Measurements from ENCODE around the gene TRIM8. TPM values are rescaled to one million over a fixed set of nuclear protein-coding genes. Genes with fewer than 3 reads are reported as not detected.

The TRIM8 gene
- total RNA-seq, 3 donors from 2014 or later (not counting 1 experiment from before 2014, with no cell fraction given), result 81.9 to 87.8 (median 86.2) TPM

DNA sequence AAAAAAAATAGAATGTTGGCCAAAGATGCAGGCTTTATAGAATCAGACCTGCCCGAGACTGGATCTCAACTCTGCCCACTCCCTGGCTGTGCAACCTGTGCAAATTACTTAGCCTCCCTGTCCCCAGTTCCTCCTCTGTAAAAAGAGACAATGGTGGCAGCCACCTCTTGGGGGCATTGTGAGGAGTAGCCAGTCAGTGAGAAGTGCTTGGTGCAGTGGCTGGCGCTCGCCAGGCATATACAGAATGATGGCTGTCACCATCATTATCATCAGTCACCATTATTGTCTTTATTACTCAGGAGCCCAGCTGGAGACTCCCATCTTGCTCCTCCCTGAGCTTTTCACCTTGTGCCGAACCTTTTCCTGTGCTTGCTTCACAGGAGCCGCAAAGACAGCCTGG lies 29.4 kb upstream of the TRIM8 start:
- H3K9me3 Mint-ChIP-seq, result no peaks in the 10 kb centered on the region
- no peaks in the 10 kb centered on the region for H3K9me3 ChIP-seq (ENCODE audit: control insufficient read depth, insufficient read depth, low read length)
- H3K4me3 Mint-ChIP-seq, result no peak overlapping the region
- TF ChIP-seq, protein P1, sequence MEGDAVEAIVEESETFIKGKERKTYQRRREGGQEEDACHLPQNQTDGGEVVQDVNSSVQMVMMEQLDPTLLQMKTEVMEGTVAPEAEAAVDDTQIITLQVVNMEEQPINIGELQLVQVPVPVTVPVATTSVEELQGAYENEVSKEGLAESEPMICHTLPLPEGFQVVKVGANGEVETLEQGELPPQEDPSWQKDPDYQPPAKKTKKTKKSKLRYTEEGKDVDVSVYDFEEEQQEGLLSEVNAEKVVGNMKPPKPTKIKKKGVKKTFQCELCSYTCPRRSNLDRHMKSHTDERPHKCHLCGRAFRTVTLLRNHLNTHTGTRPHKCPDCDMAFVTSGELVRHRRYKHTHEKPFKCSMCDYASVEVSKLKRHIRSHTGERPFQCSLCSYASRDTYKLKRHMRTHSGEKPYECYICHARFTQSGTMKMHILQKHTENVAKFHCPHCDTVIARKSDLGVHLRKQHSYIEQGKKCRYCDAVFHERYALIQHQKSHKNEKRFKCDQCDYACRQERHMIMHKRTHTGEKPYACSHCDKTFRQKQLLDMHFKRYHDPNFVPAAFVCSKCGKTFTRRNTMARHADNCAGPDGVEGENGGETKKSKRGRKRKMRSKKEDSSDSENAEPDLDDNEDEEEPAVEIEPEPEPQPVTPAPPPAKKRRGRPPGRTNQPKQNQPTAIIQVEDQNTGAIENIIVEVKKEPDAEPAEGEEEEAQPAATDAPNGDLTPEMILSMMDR (IDR thresholded peaks at IDR 0.05), result no peak
- no peaks in the 10 kb centered on the region for H3K27me3 Mint-ChIP-seq (ENCODE audit: low read depth in 2 of 2)
- H3K27ac ChIP-seq (ENCODE audit: low read length), result no peak overlapping the region
- no peaks in the 10 kb centered on the region for H3K36me3 Mint-ChIP-seq
- H3K27me3 ChIP-seq (ENCODE audit: control insufficient read depth, insufficient read depth, low read length), result no peaks in the 10 kb centered on the region
- intact Hi-C loops (cut with micrococcal nuclease), result no loop called here
- no peak overlapping the region for H3K27ac Mint-ChIP-seq
- H3K36me3 ChIP-seq (ENCODE audit: control insufficient read depth, insufficient read depth, low read length), result peaks cover 29% of the 10 kb centered on the region
- 92% methylated on average over 5 of the region's 5 CpGs for WGBS (ENCODE audit: insufficient coverage)
- H3K4me3 ChIP-seq (ENCODE audit: low read length), result no peak overlapping the region
- DNase-seq (no peak), ATAC-seq (no peak)
- H3K4me1 Mint-ChIP-seq, result peaks cover 0 to 5% of the 10 kb centered on the region in 2 donors
- H3K4me1 ChIP-seq (ENCODE audit: control insufficient read depth, insufficient read depth, low read length), result peaks cover 11% of the 10 kb centered on the region

- H3K4me1 ChIP-seq (ENCODE audit: control insufficient read depth, insufficient read depth, low read length), result peaks cover 11% of the 10 kb centered on the region
- no peaks in the 10 kb centered on the region for H3K36me3 Mint-ChIP-seq
- peaks cover 29% of the 10 kb centered on the region for H3K36me3 ChIP-seq (ENCODE audit: control insufficient read depth, insufficient read depth, low read length)
- WGBS (ENCODE audit: insufficient coverage), result 85% methylated on average over 7 of the region's 7 CpGs
- H3K4me3 ChIP-seq (ENCODE audit: low read length), result no peak overlapping the region
- no peaks in the 10 kb centered on the region for H3K27me3 Mint-ChIP-seq (ENCODE audit: low read depth in 2 of 2)
- H3K27ac ChIP-seq (ENCODE audit: low read length), result no peak overlapping the region
- no peaks in the 10 kb centered on the region for H3K9me3 ChIP-seq (ENCODE audit: control insufficient read depth, insufficient read depth, low read length)
- DNase-seq, result peak in 1 of 2 donors; percentile 52
- H3K9me3 Mint-ChIP-seq, result no peaks in the 10 kb centered on the region
- intact Hi-C loops (cut with micrococcal nuclease), result no loop called here
- peaks cover 0 to 5% of the 10 kb centered on the region in 2 donors for H3K4me1 Mint-ChIP-seq
- no peaks in the 10 kb centered on the region for H3K27me3 ChIP-seq (ENCODE audit: control insufficient read depth, insufficient read depth, low read length)
- no peak overlapping the region for H3K27ac Mint-ChIP-seq
- H3K4me3 Mint-ChIP-seq, result no peak overlapping the region
- TF ChIP-seq, protein P1 (IDR thresholded peaks at IDR 0.05), result no peak
- no peak for ATAC-seq
Observed at GRCh38 chr10:102615361-102615760, 28.9 kb upstream of the TRIM8 start.

GRCh38 chr10:102616066-102616770 lies 28.1 kb upstream of the TRIM8 start:
- no peak overlapping the region for H3K4me3 ChIP-seq (ENCODE audit: low read length)
- no peaks in the 10 kb centered on the region for H3K36me3 Mint-ChIP-seq
- TF ChIP-seq, protein P1 (IDR thresholded peaks at IDR 0.05), result no peak
- no peaks in the 10 kb centered on the region for H3K9me3 Mint-ChIP-seq
- peaks cover 11% of the 10 kb centered on the region for H3K4me1 ChIP-seq (ENCODE audit: control insufficient read depth, insufficient read depth, low read length)
- peaks cover 31% of the 10 kb centered on the region for H3K36me3 ChIP-seq (ENCODE audit: control insufficient read depth, insufficient read depth, low read length)
- no peaks in the 10 kb centered on the region for H3K27me3 ChIP-seq (ENCODE audit: control insufficient read depth, insufficient read depth, low read length)
- H3K27ac ChIP-seq (ENCODE audit: low read length), result no peak overlapping the region
- ATAC-seq (no peak), DNase-seq (no peak)
- H3K4me1 Mint-ChIP-seq, result peaks cover 0 to 5% of the 10 kb centered on the region in 2 donors
- intact Hi-C loops (cut with micrococcal nuclease), result no loop called here
- H3K27me3 Mint-ChIP-seq (ENCODE audit: low read depth in 2 of 2), result no peaks in the 10 kb centered on the region
- no peak overlapping the region for H3K4me3 Mint-ChIP-seq
- no peak overlapping the region for H3K27ac Mint-ChIP-seq
- H3K9me3 ChIP-seq (ENCODE audit: control insufficient read depth, insufficient read depth, low read length), result no peaks in the 10 kb centered on the region
- WGBS (ENCODE audit: insufficient coverage), result 46% methylated on average over 1 of the region's 1 CpG

GRCh38 chr10:102617041-102617440 lies 27.2 kb upstream of the TRIM8 start:
- Mint-ChIP-seq H3K27me3 (ENCODE audit: low read depth in 2 of 2) (no peaks in the 10 kb centered on the region), H3K4me1 (peaks cover 0 to 5% of the 10 kb centered on the region in 2 donors), H3K9me3 (no peaks in the 10 kb centered on the region), H3K27ac (no peak overlapping the region), H3K36me3 (no peaks in the 10 kb centered on the region), H3K4me3 (no peak overlapping the region)
- Histone ChIP-seq H3K9me3 (ENCODE audit: control insufficient read depth, insufficient read depth, low read length) (no peaks in the 10 kb centered on the region), H3K4me1 (ENCODE audit: control insufficient read depth, insufficient read depth, low read length) (peaks cover 11% of the 10 kb centered on the region), H3K4me3 (ENCODE audit: low read length) (no peak overlapping the region), H3K27ac (ENCODE audit: low read length) (no peak overlapping the region), H3K36me3 (ENCODE audit: control insufficient read depth, insufficient read depth, low read length) (peaks cover 31% of the 10 kb centered on the region), H3K27me3 (ENCODE audit: control insufficient read depth, insufficient read depth, low read length) (no peaks in the 10 kb centered on the region)
- no peak for DNase-seq
- TF ChIP-seq, protein P1 (IDR thresholded peaks at IDR 0.05), result no peak
- ATAC-seq, result no peak
- WGBS (ENCODE audit: insufficient coverage), result 97% methylated on average over 9 of the region's 9 CpGs
- intact Hi-C loops (cut with micrococcal nuclease), result no loop called here

All from natural killer cell (primary cell).